Vagina (tissue), 2 donors: Measurements from ENCODE around the gene TDRD7. TPM values are rescaled to one million over a fixed set of nuclear protein-coding genes. Genes with fewer than 3 reads are reported as not detected.

ENCODE experiments used
- DNase-seq, 2 donors: peaks; one replicate each; pipeline ENCODE4 v3.0.0-alpha.2; 2017; ENCODE audit errors: extremely low spot score in 2 of 2
- H3K27ac ChIP-seq: fragments of 200-600 bp; sonication (generic); one replicate; pipeline ENCODE4 v1.5.1; 2019
- H3K27me3 ChIP-seq: fragments of 200-600 bp; sonication (generic); one replicate; pipeline ENCODE4 v1.5.1; 2019
- H3K36me3 ChIP-seq, 2 donors: fragments of 200-600 bp; sonication (generic); one replicate each; pipeline ENCODE4 v1.5.1; 2017 to 2019
- H3K4me1 ChIP-seq: fragments of 200-600 bp; sonication (generic); one replicate; pipeline ENCODE4 v1.5.1; 2019
- H3K4me3 ChIP-seq, 2 donors: fragments of 200-600 bp; sonication (generic); 1 replicate in 1 of 2; 2 replicates in 1 of 2; pipeline ENCODE4 v1.5.1; 2016 to 2019
- H3K9me3 ChIP-seq: fragments of 200-600 bp; sonication (generic); one replicate; pipeline ENCODE4 v1.5.1; 2019
- POLR2A ChIP-seq, 2 donors: fragments of 450-650 bp; IDR thresholded peaks; one replicate each; pipeline ENCODE4 v1.6.1; 2017; ENCODE audit warnings: antibody characterized with exemption in 2 of 2, mild to moderate bottlenecking in 2 of 2, moderate library complexity in 2 of 2
- POLR2AphosphoS5 ChIP-seq, 2 donors: sonication (generic); formaldehyde crosslinking; IDR thresholded peaks; one replicate each; pipeline ENCODE4 v1.9.0; 2017; ENCODE audit warnings: antibody characterized with exemption in 2 of 2, mild to moderate bottlenecking in 2 of 2, low read depth in 1 of 2; ENCODE audit not compliant: insufficient read depth in 1 of 2
- intact Hi-C: fragments of 100-400 bp; cut with DNase I; formaldehyde crosslinking; loops from one replicate; pipeline ENCODE4 v1.15.1; 2023
- total RNA-seq: library from RNA; depleted of rRNA; stranded (reverse); fragments of >200 nt; gene quantifications from one replicate; pipeline ENCODE4 v1.2.3, GENCODE V29; 2016
- TF ChIP-seq, protein P1 (sequence below), 3 experiments: fragments of 450-650 bp in 2 of 3; fragments of 200-600 bp in 1 of 3; sonication (generic) in 1 of 3; IDR thresholded peaks; one replicate each; pipeline ENCODE4 v1.5.1; 2017 to 2019; ENCODE audit warnings: antibody characterized with exemption in 3 of 3, mild to moderate bottlenecking in 2 of 3, moderate library complexity in 2 of 3

Gene TDRD7
- total RNA-seq, 1 donor from 2014 or later, result 13.5 TPM

DNA sequence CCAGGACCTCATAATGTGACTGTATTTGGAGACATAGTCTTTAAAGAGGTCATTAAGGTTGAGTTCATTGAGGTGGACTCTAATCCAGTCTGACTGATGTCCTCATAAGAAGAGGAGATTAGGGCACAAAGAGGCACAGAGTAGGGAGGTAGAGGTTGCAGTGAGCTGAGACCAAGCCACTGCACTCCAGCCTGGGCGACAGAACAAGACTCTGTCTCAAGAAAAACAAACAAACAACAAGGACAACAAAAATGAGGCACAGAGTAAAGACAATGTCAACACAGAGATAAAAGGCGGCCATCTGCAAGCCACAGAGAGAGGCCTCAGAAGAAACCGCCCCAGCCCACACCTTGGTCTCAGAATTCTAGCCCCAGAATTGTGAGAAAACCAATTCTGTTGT, 17.0 kb upstream of the TDRD7 start:
- no peaks in the 10 kb centered on the region for H3K36me3 ChIP-seq
- H3K27ac ChIP-seq, result no peak overlapping the region
- intact Hi-C loops, result no loop called here
- H3K27me3 ChIP-seq, result no peaks in the 10 kb centered on the region
- TF ChIP-seq POLR2AphosphoS5 (IDR thresholded peaks at IDR 0.05; ENCODE audit: insufficient read depth in 1 of 2, low read depth in 1 of 2) (no peak), POLR2A (IDR thresholded peaks at IDR 0.05) (no peak)
- TF ChIP-seq, protein P1, sequence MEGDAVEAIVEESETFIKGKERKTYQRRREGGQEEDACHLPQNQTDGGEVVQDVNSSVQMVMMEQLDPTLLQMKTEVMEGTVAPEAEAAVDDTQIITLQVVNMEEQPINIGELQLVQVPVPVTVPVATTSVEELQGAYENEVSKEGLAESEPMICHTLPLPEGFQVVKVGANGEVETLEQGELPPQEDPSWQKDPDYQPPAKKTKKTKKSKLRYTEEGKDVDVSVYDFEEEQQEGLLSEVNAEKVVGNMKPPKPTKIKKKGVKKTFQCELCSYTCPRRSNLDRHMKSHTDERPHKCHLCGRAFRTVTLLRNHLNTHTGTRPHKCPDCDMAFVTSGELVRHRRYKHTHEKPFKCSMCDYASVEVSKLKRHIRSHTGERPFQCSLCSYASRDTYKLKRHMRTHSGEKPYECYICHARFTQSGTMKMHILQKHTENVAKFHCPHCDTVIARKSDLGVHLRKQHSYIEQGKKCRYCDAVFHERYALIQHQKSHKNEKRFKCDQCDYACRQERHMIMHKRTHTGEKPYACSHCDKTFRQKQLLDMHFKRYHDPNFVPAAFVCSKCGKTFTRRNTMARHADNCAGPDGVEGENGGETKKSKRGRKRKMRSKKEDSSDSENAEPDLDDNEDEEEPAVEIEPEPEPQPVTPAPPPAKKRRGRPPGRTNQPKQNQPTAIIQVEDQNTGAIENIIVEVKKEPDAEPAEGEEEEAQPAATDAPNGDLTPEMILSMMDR (IDR thresholded peaks at IDR 0.05), result no peak
- H3K9me3 ChIP-seq, result no peaks in the 10 kb centered on the region
- no peak for DNase-seq
- no peaks in the 10 kb centered on the region for H3K4me1 ChIP-seq
- H3K4me3 ChIP-seq, result no peak overlapping the region

DNA sequence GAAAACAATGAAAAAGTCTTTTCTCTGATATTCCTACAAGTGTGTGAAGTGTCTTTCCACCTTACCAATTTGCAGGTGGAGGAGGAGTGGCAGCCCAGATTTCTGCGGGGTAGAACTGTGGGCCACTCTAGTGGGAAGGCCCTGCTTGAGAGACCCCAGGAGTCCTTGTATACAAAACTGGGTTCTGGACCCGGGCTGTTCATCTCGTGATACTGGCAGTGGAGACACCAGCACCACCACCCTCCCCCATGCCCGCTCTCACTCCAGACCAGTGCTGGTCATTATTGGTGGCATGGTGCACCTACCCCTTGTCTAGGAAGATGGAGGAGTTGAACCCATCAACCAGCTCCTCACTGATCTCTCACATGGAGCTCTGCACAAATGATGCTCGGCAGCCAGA, 16.2 kb upstream of the TDRD7 start:
- TF ChIP-seq, protein P1 (IDR thresholded peaks at IDR 0.05), result no peak
- no peak for TF ChIP-seq POLR2A (IDR thresholded peaks at IDR 0.05)
- no peak for TF ChIP-seq POLR2AphosphoS5 (IDR thresholded peaks at IDR 0.05; ENCODE audit: insufficient read depth in 1 of 2, low read depth in 1 of 2)
- Histone ChIP-seq H3K27ac (no peak overlapping the region), H3K4me3 (no peak overlapping the region), H3K27me3 (no peaks in the 10 kb centered on the region), H3K36me3 (no peaks in the 10 kb centered on the region), H3K4me1 (no peaks in the 10 kb centered on the region), H3K9me3 (no peaks in the 10 kb centered on the region)
- intact Hi-C loops, result no loop called here
- no peak for DNase-seq

DNA sequence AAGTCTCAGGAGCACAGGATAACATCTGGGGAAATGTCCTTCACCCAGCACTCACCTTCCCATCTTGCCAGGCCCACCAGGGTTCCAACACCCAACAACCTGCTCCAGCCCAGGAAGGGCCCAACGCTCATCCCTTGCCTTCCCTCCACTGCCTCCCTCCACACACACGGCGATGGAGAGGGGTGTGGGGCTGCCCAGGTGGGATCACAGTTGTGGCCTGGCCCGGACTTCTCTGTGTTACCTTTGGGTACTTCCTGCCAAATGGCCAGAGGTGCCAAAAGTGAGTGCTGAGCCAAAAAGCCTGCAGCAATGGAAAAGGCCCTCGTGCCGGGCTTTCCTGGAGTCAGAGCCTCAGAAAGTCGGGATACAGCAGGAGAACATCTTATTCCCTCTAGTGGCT, 15.6 kb upstream of the TDRD7 start:
- TF ChIP-seq POLR2AphosphoS5 (IDR thresholded peaks at IDR 0.05; ENCODE audit: insufficient read depth in 1 of 2, low read depth in 1 of 2), result no peak
- TF ChIP-seq, protein P1 (IDR thresholded peaks at IDR 0.05), result no peak

GRCh38 chr9:97397220-97397619, 14.7 kb upstream of the TDRD7 start:
- Histone ChIP-seq H3K9me3 (no peaks in the 10 kb centered on the region), H3K4me1 (no peaks in the 10 kb centered on the region), H3K4me3 (no peak overlapping the region), H3K27ac (no peak overlapping the region), H3K36me3 (no peaks in the 10 kb centered on the region), H3K27me3 (no peaks in the 10 kb centered on the region)
- intact Hi-C loops, result no loop called here
- TF ChIP-seq, protein P1 (IDR thresholded peaks at IDR 0.05), result no peak
- no peak for TF ChIP-seq POLR2AphosphoS5 (IDR thresholded peaks at IDR 0.05; ENCODE audit: insufficient read depth in 1 of 2, low read depth in 1 of 2)
- TF ChIP-seq POLR2A (IDR thresholded peaks at IDR 0.05), result no peak
- no peak for DNase-seq

More for the DNA sequence above, 15.6 kb upstream of the TDRD7 start:
- H3K27ac ChIP-seq, result no peak overlapping the region
- no peaks in the 10 kb centered on the region for H3K4me1 ChIP-seq
- DNase-seq, result no peak
- H3K9me3 ChIP-seq, result no peaks in the 10 kb centered on the region
- H3K36me3 ChIP-seq, result no peaks in the 10 kb centered on the region
- no peak overlapping the region for H3K4me3 ChIP-seq
- intact Hi-C loops, result no loop called here
- H3K27me3 ChIP-seq, result no peaks in the 10 kb centered on the region

- no peak for DNase-seq
- TF ChIP-seq POLR2A (IDR thresholded peaks at IDR 0.05) (no peak), POLR2AphosphoS5 (IDR thresholded peaks at IDR 0.05; ENCODE audit: insufficient read depth in 1 of 2, low read depth in 1 of 2) (peak in 1 of 2 donors; percentile 12)
- TF ChIP-seq, protein P1 (IDR thresholded peaks at IDR 0.05), result peak; percentile 52 to 76 (median 76)
- Histone ChIP-seq H3K9me3 (peaks cover 10% of the 10 kb centered on the region), H3K36me3 (no peaks in the 10 kb centered on the region), H3K4me3 (no peak overlapping the region), H3K4me1 (no peaks in the 10 kb centered on the region), H3K27ac (no peak overlapping the region), H3K27me3 (no peaks in the 10 kb centered on the region)
- intact Hi-C loops, result no loop called here
Observed at GRCh38 chr9:97398999-97399758, 12.7 kb upstream of the TDRD7 start.
